Loucy (cell line): ENCODE data around the gene NAT16.

Experiments used
- H2AFZ ChIP-seq: fragments of 200-600 bp; sonication (generic); 2 replicates; pipeline ENCODE4 v1.6.0; 2016; ENCODE audit warnings: antibody characterized with exemption, mild to moderate bottlenecking, low read length, moderate library complexity
- H3F3A ChIP-seq: fragments of 200-600 bp; 2 replicates; pipeline ENCODE4 v1.6.0; 2016; ENCODE audit warnings: antibody characterized with exemption, low read depth, mild to moderate bottlenecking
- H3K27me3 ChIP-seq: fragments of 200-600 bp; sonication (generic); 2 replicates; pipeline ENCODE4 v1.6.1; 2014; ENCODE audit warnings: low read length, mild to moderate bottlenecking; ENCODE audit not compliant: insufficient read depth, poor library complexity, severe bottlenecking
- H3K36me3 ChIP-seq: fragments of 200-600 bp; sonication (generic); 2 replicates; pipeline ENCODE4 v1.6.1; 2016; ENCODE audit warnings: low read length; ENCODE audit not compliant: insufficient read depth
- H3K4me1 ChIP-seq: fragments of 200-600 bp; sonication (generic); 2 replicates; pipeline ENCODE4 v1.5.1; 2014; ENCODE audit warnings: low read length, mild to moderate bottlenecking; ENCODE audit not compliant: insufficient read depth, poor library complexity, severe bottlenecking
- H3K4me2 ChIP-seq: fragments of 200-600 bp; sonication (generic); 2 replicates; pipeline ENCODE4 v1.6.0; 2014; ENCODE audit warnings: antibody characterized with exemption, low read length, low read depth, mild to moderate bottlenecking; ENCODE audit not compliant: poor library complexity, severe bottlenecking
- H3K4me3 ChIP-seq: fragments of 200-600 bp; sonication (generic); 2 replicates; pipeline ENCODE4 v1.5.1; 2014; ENCODE audit warnings: low read length, mild to moderate bottlenecking, mixed read lengths; ENCODE audit not compliant: poor library complexity, severe bottlenecking
- H3K79me2 ChIP-seq: fragments of 200-600 bp; sonication (generic); 2 replicates; pipeline ENCODE4 v1.6.1; 2014; ENCODE audit warnings: low read length; ENCODE audit not compliant: insufficient read depth
- H3K9ac ChIP-seq: fragments of 200-600 bp; sonication (generic); 2 replicates; pipeline ENCODE4 v1.6.0; 2014; ENCODE audit warnings: mild to moderate bottlenecking, low read depth, low read length, moderate library complexity; ENCODE audit not compliant: poor library complexity, severe bottlenecking
- H3K9me2 ChIP-seq: fragments of 200-600 bp; sonication (generic); replicated peaks from 2 replicates; pipeline ENCODE4 v1.6.1; 2016; ENCODE audit warnings: low read depth, low read length, mixed read lengths
- H3K9me3 ChIP-seq: fragments of 200-600 bp; sonication (generic); 2 replicates; pipeline ENCODE4 v1.6.1; 2014; ENCODE audit warnings: mild to moderate bottlenecking, antibody characterized with exemption, low read length, low read depth; ENCODE audit not compliant: insufficient read depth
- H4K20me1 ChIP-seq: fragments of 200-600 bp; sonication (generic); 2 replicates; pipeline ENCODE4 v1.6.0; 2014; ENCODE audit warnings: antibody characterized with exemption, low read length, mild to moderate bottlenecking; ENCODE audit not compliant: insufficient read depth, poor library complexity, severe bottlenecking
- EZH2phosphoT487 ChIP-seq: fragments of 200-600 bp; IDR thresholded peaks from 2 replicates; pipeline ENCODE4 v1.6.1; 2018; ENCODE audit warnings: antibody characterized with exemption, mild to moderate bottlenecking, moderate library complexity, borderline replicate concordance
- TF ChIP-seq, protein P1 (sequence below): fragments of 200-600 bp; sonication (generic); conservative IDR thresholded peaks from 2 replicates; pipeline ENCODE4 v1.5.1; 2014; ENCODE audit warnings: mild to moderate bottlenecking, antibody characterized with exemption, low read length

The NAT16 gene

DNA sequence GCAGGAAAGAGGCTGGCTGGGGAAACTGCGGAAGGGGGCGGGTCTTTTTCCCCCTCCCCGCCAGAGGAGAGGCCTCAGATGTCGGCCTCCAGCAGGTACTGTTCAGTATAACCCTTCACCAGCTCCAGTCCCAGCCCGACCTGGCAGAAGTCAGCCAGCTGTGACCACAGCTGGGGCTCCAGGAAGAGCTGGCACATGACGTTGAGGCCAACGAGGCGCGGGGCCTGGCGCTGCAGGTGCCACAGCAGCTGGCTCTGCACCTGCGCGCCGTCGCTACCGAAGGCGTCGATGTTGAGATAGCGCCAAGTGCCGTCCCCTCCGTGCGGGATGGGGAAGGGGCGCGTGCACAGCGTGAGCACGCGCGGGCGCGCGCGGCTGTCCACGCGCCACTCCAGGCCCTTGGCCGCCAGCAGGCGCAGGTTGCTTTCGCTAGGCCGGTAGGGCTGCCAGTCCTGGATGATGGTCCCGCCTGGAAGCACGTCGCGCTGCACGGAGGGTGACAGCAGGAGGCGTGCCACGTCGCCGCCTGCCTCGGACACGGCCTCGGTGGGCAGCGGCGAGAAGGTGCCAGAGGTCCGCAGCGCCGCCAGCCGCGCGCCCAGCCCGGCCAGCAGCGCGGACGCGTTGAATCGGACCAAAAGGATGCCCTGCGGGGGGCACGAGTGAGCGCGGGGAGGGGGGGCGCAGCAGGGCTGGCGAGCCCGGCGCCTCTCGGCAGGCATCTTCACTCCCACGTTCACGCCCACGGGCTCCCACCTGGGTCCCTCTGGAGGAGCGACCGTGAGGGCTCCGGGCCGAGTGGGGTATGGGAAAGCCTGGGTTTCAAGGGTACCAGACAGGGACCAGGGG, 7.9 kb downstream of the NAT16 start:
- Histone ChIP-seq H3K9me3 (no peaks in the 10 kb centered on the region), H3K4me1 (peaks cover 38% of the 10 kb centered on the region), H3K27me3 (no peaks in the 10 kb centered on the region), H4K20me1 (no peaks in the 10 kb centered on the region), H3K9ac (peak overlapping the region; percentile 16), H3K4me2 (peak overlapping the region; percentile 82), H3K36me3 (no peaks in the 10 kb centered on the region), H3K4me3 (peak overlapping the region; percentile 61), H3K79me2 (no peaks in the 10 kb centered on the region), H2AFZ (no peak overlapping the region), H3K9me2 (no peaks in the 10 kb centered on the region), H3F3A (no peaks in the 10 kb centered on the region)
- TF ChIP-seq, protein P1, sequence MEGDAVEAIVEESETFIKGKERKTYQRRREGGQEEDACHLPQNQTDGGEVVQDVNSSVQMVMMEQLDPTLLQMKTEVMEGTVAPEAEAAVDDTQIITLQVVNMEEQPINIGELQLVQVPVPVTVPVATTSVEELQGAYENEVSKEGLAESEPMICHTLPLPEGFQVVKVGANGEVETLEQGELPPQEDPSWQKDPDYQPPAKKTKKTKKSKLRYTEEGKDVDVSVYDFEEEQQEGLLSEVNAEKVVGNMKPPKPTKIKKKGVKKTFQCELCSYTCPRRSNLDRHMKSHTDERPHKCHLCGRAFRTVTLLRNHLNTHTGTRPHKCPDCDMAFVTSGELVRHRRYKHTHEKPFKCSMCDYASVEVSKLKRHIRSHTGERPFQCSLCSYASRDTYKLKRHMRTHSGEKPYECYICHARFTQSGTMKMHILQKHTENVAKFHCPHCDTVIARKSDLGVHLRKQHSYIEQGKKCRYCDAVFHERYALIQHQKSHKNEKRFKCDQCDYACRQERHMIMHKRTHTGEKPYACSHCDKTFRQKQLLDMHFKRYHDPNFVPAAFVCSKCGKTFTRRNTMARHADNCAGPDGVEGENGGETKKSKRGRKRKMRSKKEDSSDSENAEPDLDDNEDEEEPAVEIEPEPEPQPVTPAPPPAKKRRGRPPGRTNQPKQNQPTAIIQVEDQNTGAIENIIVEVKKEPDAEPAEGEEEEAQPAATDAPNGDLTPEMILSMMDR = no peak
- TF ChIP-seq EZH2phosphoT487 = no peak

DNA sequence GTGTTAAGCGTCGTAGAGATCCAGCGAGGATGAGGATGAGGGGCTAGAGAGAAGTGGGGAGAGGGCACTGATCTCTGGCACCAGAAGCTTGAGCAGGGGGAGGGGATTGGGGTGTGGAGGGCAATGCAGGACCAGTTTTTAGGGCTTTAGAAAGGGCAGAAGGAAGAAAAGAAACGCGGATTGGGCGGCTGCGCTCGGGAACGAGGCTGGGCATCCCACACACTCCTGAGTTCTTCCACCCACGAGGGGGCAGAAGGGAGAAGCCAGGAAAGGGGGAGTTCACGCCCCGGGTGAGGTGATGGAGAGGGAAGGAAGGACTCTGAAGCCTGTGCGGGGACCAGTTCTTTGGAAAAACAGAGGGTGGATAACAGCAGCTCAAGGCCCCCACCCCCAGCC, 8.7 kb downstream of the NAT16 start:
- H4K20me1 ChIP-seq = no peaks in the 10 kb centered on the region
- no peaks in the 10 kb centered on the region for H3F3A ChIP-seq
- H3K4me1 ChIP-seq = peaks cover 41% of the 10 kb centered on the region
- H3K9ac ChIP-seq = peak overlapping the region; percentile 16
- H3K9me2 ChIP-seq = no peaks in the 10 kb centered on the region
- H3K79me2 ChIP-seq = no peaks in the 10 kb centered on the region
- H2AFZ ChIP-seq = peak overlapping the region; percentile 17
- TF ChIP-seq, protein P1 = peak; percentile 32
- TF ChIP-seq EZH2phosphoT487 = no peak
- no peaks in the 10 kb centered on the region for H3K27me3 ChIP-seq
- H3K4me2 ChIP-seq = peak overlapping the region; percentile 82
- H3K36me3 ChIP-seq = no peaks in the 10 kb centered on the region
- peak overlapping the region; percentile 61 for H3K4me3 ChIP-seq
- no peaks in the 10 kb centered on the region for H3K9me3 ChIP-seq

DNA sequence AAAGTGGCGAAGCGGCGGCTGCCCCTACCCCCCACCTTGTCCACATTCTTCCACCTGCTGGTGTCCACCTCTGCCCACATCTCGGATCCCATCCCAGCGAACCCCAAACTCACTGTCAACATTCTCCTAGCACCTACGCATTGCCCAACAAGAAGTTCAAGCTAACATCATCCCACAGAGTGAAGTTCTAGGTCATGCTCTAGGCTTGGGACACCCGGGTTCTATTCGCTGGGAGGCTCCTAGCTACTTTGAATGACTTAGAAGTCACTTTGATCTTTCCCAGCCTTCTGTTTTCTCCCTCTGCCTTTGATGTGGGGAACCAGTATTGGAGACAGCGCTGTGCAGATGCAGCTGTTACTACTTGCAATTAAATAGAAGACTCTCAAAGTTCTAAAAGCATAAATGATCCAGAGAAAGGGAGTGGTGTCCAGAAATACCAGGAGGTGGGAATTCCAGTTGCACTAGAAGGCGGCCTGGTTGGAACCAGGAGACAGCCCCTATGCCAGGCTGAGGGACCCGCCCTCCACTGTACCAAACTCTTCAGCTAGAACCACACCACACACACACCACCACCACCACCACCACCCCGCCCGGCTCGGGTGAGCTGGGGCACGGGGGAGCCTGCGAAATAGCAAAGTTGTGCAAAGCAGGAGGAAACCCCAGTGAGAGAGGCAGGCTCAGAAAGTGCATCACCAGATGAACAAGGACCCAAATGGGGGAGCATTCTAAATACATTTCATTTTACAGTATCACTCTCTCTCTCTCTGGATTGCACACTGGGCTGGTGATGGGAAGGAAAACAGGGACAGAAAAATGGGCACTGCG, 9.3 kb downstream of the NAT16 start:
- H3K4me1 ChIP-seq = peaks cover 41% of the 10 kb centered on the region
- peak overlapping the region; percentile 61 for H3K4me3 ChIP-seq
- no peaks in the 10 kb centered on the region for H3K27me3 ChIP-seq
- no peaks in the 10 kb centered on the region for H3K79me2 ChIP-seq
- TF ChIP-seq EZH2phosphoT487 = no peak
- TF ChIP-seq, protein P1 = no peak
- H3F3A ChIP-seq = no peaks in the 10 kb centered on the region
- H3K36me3 ChIP-seq = no peaks in the 10 kb centered on the region
- peak overlapping the region; percentile 82 for H3K4me2 ChIP-seq
- peaks cover 2% of the 10 kb centered on the region for H4K20me1 ChIP-seq
- no peaks in the 10 kb centered on the region for H3K9me2 ChIP-seq
- peak overlapping the region; percentile 17 for H2AFZ ChIP-seq
- H3K9ac ChIP-seq = peak overlapping the region; percentile 16
- H3K9me3 ChIP-seq = no peaks in the 10 kb centered on the region
